ENCODE measurements around the gene ADSS1.

Gene ADSS1

GRCh38 chr14:104789752-104790743 is 66.0 kb downstream of the ADSS1 start:
- no peak for TF ChIP-seq TAF1 (IDR thresholded peaks at IDR 0.05; ENCODE audit: borderline replicate concordance, insufficient read depth, low read length)
- no peak for TF ChIP-seq SIN3A (IDR thresholded peaks at IDR 0.05; ENCODE audit: borderline replicate concordance, insufficient read depth, low read length)

GRCh38 chr14:104791425-104791824 is 67.4 kb downstream of the ADSS1 start:
- TF ChIP-seq SIN3A (IDR thresholded peaks at IDR 0.05; ENCODE audit: borderline replicate concordance, insufficient read depth, low read length): no peak
- TF ChIP-seq REST (IDR thresholded peaks at IDR 0.05; ENCODE audit: insufficient read depth in 1 of 2, low read depth in 2 of 2, low read length in 2 of 2): no peak
- no peak for TF ChIP-seq POLR2AphosphoS5 (IDR thresholded peaks at IDR 0.05; ENCODE audit: low read depth, low read length)
- TF ChIP-seq FOXP2 (optimal IDR thresholded peaks at IDR 0.05; ENCODE audit: borderline replicate concordance, extremely low read depth, extremely low read length, insufficient read depth): no peak
- no peak for TF ChIP-seq TAF1 (IDR thresholded peaks at IDR 0.05; ENCODE audit: borderline replicate concordance, insufficient read depth, low read length)

- TF ChIP-seq POLR2AphosphoS5 (IDR thresholded peaks at IDR 0.05; ENCODE audit: low read depth, low read length): no peak
- no peak for TF ChIP-seq SIN3A (IDR thresholded peaks at IDR 0.05; ENCODE audit: borderline replicate concordance, insufficient read depth, low read length)
- no peak for TF ChIP-seq FOXP2 (optimal IDR thresholded peaks at IDR 0.05; ENCODE audit: borderline replicate concordance, extremely low read depth, extremely low read length, insufficient read depth)
Observed at GRCh38 chr14:104792101-104792884, 68.3 kb downstream of the ADSS1 start.

- no peak for TF ChIP-seq SIN3A (IDR thresholded peaks at IDR 0.05; ENCODE audit: borderline replicate concordance, insufficient read depth, low read length)
- TF ChIP-seq TAF1 (IDR thresholded peaks at IDR 0.05; ENCODE audit: borderline replicate concordance, insufficient read depth, low read length): no peak
- TF ChIP-seq REST (IDR thresholded peaks at IDR 0.05; ENCODE audit: insufficient read depth in 1 of 2, low read depth in 2 of 2, low read length in 2 of 2): no peak
- TF ChIP-seq POLR2AphosphoS5 (IDR thresholded peaks at IDR 0.05; ENCODE audit: low read depth, low read length): no peak
- no peak for TF ChIP-seq FOXP2 (optimal IDR thresholded peaks at IDR 0.05; ENCODE audit: borderline replicate concordance, extremely low read depth, extremely low read length, insufficient read depth)
Observed at GRCh38 chr14:104792945-104793702, 69.1 kb downstream of the ADSS1 start.

GRCh38 chr14:104793703-104793959 is 69.6 kb downstream of the ADSS1 start:
- TF ChIP-seq SIN3A (IDR thresholded peaks at IDR 0.05; ENCODE audit: borderline replicate concordance, insufficient read depth, low read length) (no peak), TAF1 (IDR thresholded peaks at IDR 0.05; ENCODE audit: borderline replicate concordance, insufficient read depth, low read length) (no peak), FOXP2 (optimal IDR thresholded peaks at IDR 0.05; ENCODE audit: borderline replicate concordance, extremely low read depth, extremely low read length, insufficient read depth) (no peak), POLR2AphosphoS5 (IDR thresholded peaks at IDR 0.05; ENCODE audit: low read depth, low read length) (no peak), REST (IDR thresholded peaks at IDR 0.05; ENCODE audit: insufficient read depth in 1 of 2, low read depth in 2 of 2, low read length in 2 of 2) (no peak)
